Measurements from ENCODE around the gene CACNA1C. TPM values are rescaled to one million over a fixed set of nuclear protein-coding genes. Genes with fewer than 3 reads are reported as not detected.

CACNA1C gene
- total and polyA plus RNA-seq, 2 of the 4 experiments (the other 2 are of a cell fraction), result 1.6 to 2.6 TPM

GRCh38 chr12:2488596-2488995 is 435.8 kb downstream of the CACNA1C start:
- H3K18ac ChIP-seq (ENCODE audit: low read depth, low read length), result no peak overlapping the region
- no peak overlapping the region for H3K4me3 ChIP-seq (ENCODE audit: insufficient read depth, low read depth, low read length)
- intact Hi-C loops (cut with micrococcal nuclease), result no loop called here
- in situ Hi-C loops (cut with MboI; ENCODE audit: low sequenced_read_pairs), result no loop called here
- POLR2A ChIA-PET (ENCODE audit: unreplicated experiment), result no interaction called here
- no peak for DNase-seq
- no peak overlapping the region for H3K27ac ChIP-seq (ENCODE audit: insufficient read depth, low read length)
- H3K56ac ChIP-seq (ENCODE audit: extremely low read depth, insufficient read depth, low read length), result no peak overlapping the region
- H4K91ac ChIP-seq (ENCODE audit: insufficient read depth, low read depth, low read length), result no peak overlapping the region
- BruUV-seq (replicated peaks), result no TSS peak
- no peak overlapping the region for H3K4ac ChIP-seq (ENCODE audit: low read depth, low read length)
- H4K8ac ChIP-seq (ENCODE audit: low read depth in 2 of 2, low read length in 2 of 2), result no peak overlapping the region
- H3K36me3 ChIP-seq (ENCODE audit: control insufficient read depth, insufficient read depth, low read length), result peaks cover 8% of the 10 kb centered on the region
- H3K14ac ChIP-seq (replicated peaks; ENCODE audit: low read depth, low read length), result no peak overlapping the region
- ATAC-seq (ENCODE audit: low read depth), result no peak
- H4K5ac ChIP-seq (ENCODE audit: low read depth, low read length), result no peak overlapping the region
- H2BK5ac ChIP-seq (ENCODE audit: low read depth, low read length, poor library complexity, severe bottlenecking), result no peak overlapping the region
- CTCF ChIA-PET, result no interaction called here
- no peak overlapping the region for H3K23ac ChIP-seq (ENCODE audit: low read depth, low read length)
- no peak overlapping the region for H2BK15ac ChIP-seq (ENCODE audit: low read depth, low read length)
- WGBS, 2 experiments (ENCODE audit: extremely low coverage in 2 of 2, insufficient read length in 1 of 2), result 50% methylated on average over 1 of the region's 7 CpGs; no CpG with 5 or more reads in 1 of the 2 experiments
- H3K9ac ChIP-seq (ENCODE audit: low read depth, low read length), result no peak overlapping the region
- no peak overlapping the region for H2AK5ac ChIP-seq (ENCODE audit: low read depth, low read length)
- H3K79me1 ChIP-seq (ENCODE audit: low read depth in 1 of 2, low read length in 2 of 2), result no peaks in the 10 kb centered on the region
- H2BK20ac ChIP-seq (ENCODE audit: low read depth, low read length), result no peak overlapping the region
- no peaks in the 10 kb centered on the region for H3K9me3 ChIP-seq (ENCODE audit: control insufficient read depth, insufficient read depth, low read length)
- no peak overlapping the region for H2AK9ac ChIP-seq (replicated peaks; ENCODE audit: low read depth, low read length, poor library complexity)
- H4K20me1 ChIP-seq (ENCODE audit: insufficient read depth, low read length), result peaks cover 4% of the 10 kb centered on the region; the same call in 1 of the 2 replicates
- no peaks in the 10 kb centered on the region; the same call in none of the 2 replicates for H3K9me1 ChIP-seq (ENCODE audit: insufficient read depth, low read length)
- peaks cover 26% of the 10 kb centered on the region for H3K27me3 ChIP-seq (ENCODE audit: control insufficient read depth, insufficient read depth, low read length)
- dilution Hi-C loops (cut with HindIII; ENCODE audit: low sequenced_read_pairs, unreplicated experiment), result no loop called here
- no peak overlapping the region for H3K4me2 ChIP-seq (ENCODE audit: low read depth, low read length)
- no peak overlapping the region for H2AFZ ChIP-seq (replicated peaks; ENCODE audit: low read length, poor library complexity)
- H3K4me1 ChIP-seq (ENCODE audit: control insufficient read depth, insufficient read depth, low read length), result peaks cover 10% of the 10 kb centered on the region; the same call in 1 of the 2 replicates
- no peak overlapping the region for H2BK120ac ChIP-seq (ENCODE audit: low read depth, low read length)
- TF ChIP-seq RFX5 (IDR thresholded peaks at IDR 0.05; ENCODE audit: low read depth, low read length) (no peak), MAZ (IDR thresholded peaks at IDR 0.05; ENCODE audit: borderline replicate concordance, low read depth, low read length) (no peak), POLR2A (IDR thresholded peaks at IDR 0.05; ENCODE audit: low read depth, low read length) (no peak), FOS (IDR thresholded peaks at IDR 0.05; ENCODE audit: low read depth, low read length) (no peak), ELK1 (IDR thresholded peaks at IDR 0.05; ENCODE audit: borderline replicate concordance, low read depth, low read length) (no peak), MAFK (IDR thresholded peaks at IDR 0.05; ENCODE audit: low read depth, low read length) (no peak), CHD1 (IDR thresholded peaks at IDR 0.05; ENCODE audit: low read depth, low read length) (no peak), USF2 (IDR thresholded peaks at IDR 0.05; ENCODE audit: low read depth, low read length) (no peak), BHLHE40 (IDR thresholded peaks at IDR 0.05; ENCODE audit: low read depth, low read length) (no peak), CTCF (conservative IDR thresholded peaks at IDR 0.05; ENCODE audit: low read depth, low read length) (no peak)

All from IMR-90 (cell line).